WTC11 (cell line): Measurements from ENCODE around the gene CREB3L4.

Experiments used
- CBFB ChIP-seq: sonication (generic); formaldehyde crosslinking; IDR thresholded peaks from 2 replicates; pipeline ENCODE4 v1.8.1; 2022; ENCODE audit warnings: mild to moderate bottlenecking, low read depth, missing genetic modification reagents
- NFE2L1 ChIP-seq: sonication (generic); formaldehyde crosslinking; IDR thresholded peaks from 2 replicates; pipeline ENCODE4 v1.8.1; 2023; ENCODE audit warnings: missing genetic modification reagents
- NFYB ChIP-seq: sonication (generic); formaldehyde crosslinking; conservative IDR thresholded peaks from 2 replicates; pipeline ENCODE4 v1.8.0; 2022; ENCODE audit warnings: low read depth, missing genetic modification reagents
- NR2C2 ChIP-seq: sonication (generic); formaldehyde crosslinking; IDR thresholded peaks from 2 replicates; pipeline ENCODE4 v1.8.0; 2022; ENCODE audit warnings: mild to moderate bottlenecking, missing genetic modification reagents
- SP1 ChIP-seq: sonication (generic); formaldehyde crosslinking; conservative IDR thresholded peaks from 2 replicates; pipeline ENCODE4 v1.8.1; 2022; ENCODE audit warnings: missing genetic modification reagents
- ZNF121 ChIP-seq: sonication (generic); formaldehyde crosslinking; IDR thresholded peaks from 2 replicates; pipeline ENCODE4 v1.8.0; 2023; ENCODE audit warnings: missing genetic modification reagents
- TF ChIP-seq, protein P1 (sequence below): fragments of 250-450 bp; sonication (Bioruptor Pico); IDR thresholded peaks from 2 replicates; pipeline ENCODE4 v2.1.2; 2022; ENCODE audit warnings: mild to moderate bottlenecking, moderate library complexity
- TF ChIP-seq, protein P2 (sequence below): fragments of 200-600 bp; IDR thresholded peaks from 2 replicates; pipeline ENCODE4 v1.8.0; 2022; ENCODE audit warnings: antibody characterized with exemption
- TF ChIP-seq, protein P3 (sequence below): sonication (generic); formaldehyde crosslinking; IDR thresholded peaks from 2 replicates; pipeline ENCODE4 v1.8.1; 2023; ENCODE audit warnings: mild to moderate bottlenecking, missing genetic modification reagents, moderate library complexity
- TF ChIP-seq, protein P4 (sequence below): sonication (generic); formaldehyde crosslinking; IDR thresholded peaks from 2 replicates; pipeline ENCODE4 v1.8.0; 2022; ENCODE audit warnings: mild to moderate bottlenecking, missing genetic modification reagents
- TF ChIP-seq, protein P5 (sequence below): sonication (generic); formaldehyde crosslinking; IDR thresholded peaks from 2 replicates; pipeline ENCODE4 v1.8.0; 2022; ENCODE audit warnings: mild to moderate bottlenecking, missing genetic modification reagents

DNA sequence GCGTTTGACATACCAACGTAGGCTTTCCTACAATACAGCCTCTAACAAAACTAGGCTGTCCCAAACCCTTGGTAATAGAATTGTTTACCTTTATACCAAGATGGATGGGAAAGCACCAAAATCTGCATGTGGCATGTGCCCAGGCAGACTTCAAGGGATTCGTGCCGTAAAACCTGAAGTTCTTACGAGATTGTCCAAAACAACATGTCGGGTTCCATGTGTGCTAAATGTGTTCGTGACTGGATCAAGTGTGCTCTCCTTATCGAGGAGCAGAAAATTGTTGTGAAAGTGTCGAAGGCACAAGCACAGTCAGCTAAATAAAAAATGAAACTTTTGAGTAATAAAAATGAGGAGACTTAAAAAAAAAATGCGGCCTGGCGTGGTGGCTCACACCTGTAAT, 27.9 kb downstream of the CREB3L4 start:
- TF ChIP-seq, protein P1, sequence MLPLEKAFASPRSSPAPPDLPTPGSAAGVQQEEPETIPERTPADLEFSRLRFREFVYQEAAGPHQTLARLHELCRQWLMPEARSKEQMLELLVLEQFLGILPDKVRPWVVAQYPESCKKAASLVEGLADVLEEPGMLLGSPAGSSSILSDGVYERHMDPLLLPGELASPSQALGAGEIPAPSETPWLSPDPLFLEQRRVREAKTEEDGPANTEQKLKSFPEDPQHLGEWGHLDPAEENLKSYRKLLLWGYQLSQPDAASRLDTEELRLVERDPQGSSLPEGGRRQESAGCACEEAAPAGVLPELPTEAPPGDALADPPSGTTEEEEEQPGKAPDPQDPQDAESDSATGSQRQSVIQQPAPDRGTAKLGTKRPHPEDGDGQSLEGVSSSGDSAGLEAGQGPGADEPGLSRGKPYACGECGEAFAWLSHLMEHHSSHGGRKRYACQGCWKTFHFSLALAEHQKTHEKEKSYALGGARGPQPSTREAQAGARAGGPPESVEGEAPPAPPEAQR (CRISPR knock-in tag): no peak
- TF ChIP-seq, protein P2, sequence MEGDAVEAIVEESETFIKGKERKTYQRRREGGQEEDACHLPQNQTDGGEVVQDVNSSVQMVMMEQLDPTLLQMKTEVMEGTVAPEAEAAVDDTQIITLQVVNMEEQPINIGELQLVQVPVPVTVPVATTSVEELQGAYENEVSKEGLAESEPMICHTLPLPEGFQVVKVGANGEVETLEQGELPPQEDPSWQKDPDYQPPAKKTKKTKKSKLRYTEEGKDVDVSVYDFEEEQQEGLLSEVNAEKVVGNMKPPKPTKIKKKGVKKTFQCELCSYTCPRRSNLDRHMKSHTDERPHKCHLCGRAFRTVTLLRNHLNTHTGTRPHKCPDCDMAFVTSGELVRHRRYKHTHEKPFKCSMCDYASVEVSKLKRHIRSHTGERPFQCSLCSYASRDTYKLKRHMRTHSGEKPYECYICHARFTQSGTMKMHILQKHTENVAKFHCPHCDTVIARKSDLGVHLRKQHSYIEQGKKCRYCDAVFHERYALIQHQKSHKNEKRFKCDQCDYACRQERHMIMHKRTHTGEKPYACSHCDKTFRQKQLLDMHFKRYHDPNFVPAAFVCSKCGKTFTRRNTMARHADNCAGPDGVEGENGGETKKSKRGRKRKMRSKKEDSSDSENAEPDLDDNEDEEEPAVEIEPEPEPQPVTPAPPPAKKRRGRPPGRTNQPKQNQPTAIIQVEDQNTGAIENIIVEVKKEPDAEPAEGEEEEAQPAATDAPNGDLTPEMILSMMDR: no peak
- TF ChIP-seq NR2C2 (CRISPR knock-in tag): no peak
- no peak for TF ChIP-seq SP1 (CRISPR knock-in tag)
- TF ChIP-seq, protein P3, sequence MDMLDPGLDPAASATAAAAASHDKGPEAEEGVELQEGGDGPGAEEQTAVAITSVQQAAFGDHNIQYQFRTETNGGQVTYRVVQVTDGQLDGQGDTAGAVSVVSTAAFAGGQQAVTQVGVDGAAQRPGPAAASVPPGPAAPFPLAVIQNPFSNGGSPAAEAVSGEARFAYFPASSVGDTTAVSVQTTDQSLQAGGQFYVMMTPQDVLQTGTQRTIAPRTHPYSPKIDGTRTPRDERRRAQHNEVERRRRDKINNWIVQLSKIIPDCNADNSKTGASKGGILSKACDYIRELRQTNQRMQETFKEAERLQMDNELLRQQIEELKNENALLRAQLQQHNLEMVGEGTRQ (CRISPR knock-in tag): no peak
- TF ChIP-seq NFE2L1 (CRISPR knock-in tag): no peak
- TF ChIP-seq, protein P4, sequence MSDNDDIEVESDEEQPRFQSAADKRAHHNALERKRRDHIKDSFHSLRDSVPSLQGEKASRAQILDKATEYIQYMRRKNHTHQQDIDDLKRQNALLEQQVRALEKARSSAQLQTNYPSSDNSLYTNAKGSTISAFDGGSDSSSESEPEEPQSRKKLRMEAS (CRISPR knock-in tag): no peak
- TF ChIP-seq CBFB (CRISPR knock-in tag): no peak
- no peak for TF ChIP-seq NFYB (CRISPR knock-in tag)
- TF ChIP-seq, protein P5, sequence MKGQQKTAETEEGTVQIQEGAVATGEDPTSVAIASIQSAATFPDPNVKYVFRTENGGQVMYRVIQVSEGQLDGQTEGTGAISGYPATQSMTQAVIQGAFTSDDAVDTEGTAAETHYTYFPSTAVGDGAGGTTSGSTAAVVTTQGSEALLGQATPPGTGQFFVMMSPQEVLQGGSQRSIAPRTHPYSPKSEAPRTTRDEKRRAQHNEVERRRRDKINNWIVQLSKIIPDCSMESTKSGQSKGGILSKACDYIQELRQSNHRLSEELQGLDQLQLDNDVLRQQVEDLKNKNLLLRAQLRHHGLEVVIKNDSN: no peak
- no peak for TF ChIP-seq ZNF121 (CRISPR knock-in tag)
